ENCODE data around the gene MAST4.
A peak's percentile ranks its signal among the peaks of the same experiment; 100 is the strongest.

The MAST4 gene

GRCh38 chr5:67161767-67162166, 565.6 kb downstream of the MAST4 start (continued):
- TF ChIP-seq GLIS2 (tag by site-specific recombination; IDR thresholded peaks at IDR 0.05) = no peak
- TF ChIP-seq ZNF704 (tag by site-specific recombination; IDR thresholded peaks at IDR 0.05) = no peak
- no peak for TF ChIP-seq SP3 (tag by site-specific recombination; IDR thresholded peaks at IDR 0.05)
- TF ChIP-seq SCRT1 (tag by site-specific recombination; IDR thresholded peaks at IDR 0.05; ENCODE audit: borderline replicate concordance) = no peak

- ChIA-PET CTCF (interaction anchor here (2.4 kb wide), 1 partner anchor 46 kb away, joined by 8 read pairs; no protein-coding TSS in a partner anchor), POLR2A (no interaction called here)
- Histone ChIP-seq H3K4me1 (ENCODE audit: control insufficient read depth, insufficient read depth, low read length) (no peaks in the 10 kb centered on the region), H3K4me3 (ENCODE audit: low read depth, low read length) (no peak overlapping the region), H3K9me3 (ENCODE audit: control insufficient read depth, insufficient read depth, low read depth, low read length) (no peaks in the 10 kb centered on the region), H3K36me3 (ENCODE audit: control insufficient read depth in 2 of 2, insufficient read depth in 1 of 2, low read length in 2 of 2) (peaks cover 0 to 32% of the 10 kb centered on the region in 2 experiments; a peak in 2 of 3 replicates), H3K27ac (ENCODE audit: extremely low read depth, low read depth, low read length) (no peak overlapping the region)
- TF ChIP-seq TSHZ1 (tag by site-specific recombination; IDR thresholded peaks at IDR 0.05; ENCODE audit: borderline replicate concordance) = no peak
- 0 out of 2 replicates have a peak, but pooled peaks have one; percentile 34 for TF ChIP-seq ZNF202 (tag by site-specific recombination; IDR thresholded peaks at IDR 0.05; ENCODE audit: borderline replicate concordance)
These were observed 567.1 kb downstream of the MAST4 start for GRCh38 chr5:67163231-67163756.

GRCh38 chr5:67163863-67164595, 567.8 kb downstream of the MAST4 start:
- H3K4me3 ChIP-seq (ENCODE audit: low read depth, low read length) = no peak overlapping the region
- ChIA-PET POLR2A (no interaction called here), CTCF (no interaction called here)
- H3K4me1 ChIP-seq (ENCODE audit: control insufficient read depth, insufficient read depth, low read length) = no peaks in the 10 kb centered on the region
- no peaks in the 10 kb centered on the region for H3K9me3 ChIP-seq (ENCODE audit: control insufficient read depth, insufficient read depth, low read depth, low read length)
- no peak for TF ChIP-seq ZBTB8A (tag by site-specific recombination; IDR thresholded peaks at IDR 0.05)
- TF ChIP-seq ZSCAN5A (tag by site-specific recombination; IDR thresholded peaks at IDR 0.05) = no peak
- TF ChIP-seq PBX3 (CRISPR knock-in tag; IDR thresholded peaks at IDR 0.05) = no peak
- no peak for TF ChIP-seq ZNF175 (tag by site-specific recombination; IDR thresholded peaks at IDR 0.05)
- TF ChIP-seq ZIC2 (tag by site-specific recombination; IDR thresholded peaks at IDR 0.05) = no peak
- TF ChIP-seq ZNF366 (tag by site-specific recombination; conservative IDR thresholded peaks at IDR 0.05) = no peak
- TF ChIP-seq ZNF302 (tag by site-specific recombination; IDR thresholded peaks at IDR 0.05; ENCODE audit: low read depth) = no peak
- no peak for TF ChIP-seq ZNF639 (tag by site-specific recombination; IDR thresholded peaks at IDR 0.05)
- no peak for TF ChIP-seq ZNF654 (tag by site-specific recombination; IDR thresholded peaks at IDR 0.05; ENCODE audit: low read depth)
- no peak for TF ChIP-seq ZNF426 (tag by site-specific recombination; IDR thresholded peaks at IDR 0.05)
- no peak for TF ChIP-seq HOXC10 (CRISPR knock-in tag; IDR thresholded peaks at IDR 0.05)
- TF ChIP-seq ZNF529 (tag by site-specific recombination; IDR thresholded peaks at IDR 0.05; ENCODE audit: insufficient replicate concordance) = no peak
- TF ChIP-seq ZSCAN16 (tag by site-specific recombination; IDR thresholded peaks at IDR 0.05) = no peak
- H3K36me3 ChIP-seq (ENCODE audit: control insufficient read depth in 2 of 2, insufficient read depth in 1 of 2, low read length in 2 of 2) = peaks cover 0 to 32% of the 10 kb centered on the region in 2 experiments; a peak in 1 of 3 replicates
- H3K27ac ChIP-seq (ENCODE audit: extremely low read depth, low read depth, low read length) = no peak overlapping the region
